ENCODE data around the gene FBXL17. TPM values are rescaled to one million over a fixed set of nuclear protein-coding genes. Genes with fewer than 3 reads are reported as not detected.

FBXL17 gene
- total RNA-seq, 2 experiments from 2014 or later = 9.2 to 10.0 TPM

DNA sequence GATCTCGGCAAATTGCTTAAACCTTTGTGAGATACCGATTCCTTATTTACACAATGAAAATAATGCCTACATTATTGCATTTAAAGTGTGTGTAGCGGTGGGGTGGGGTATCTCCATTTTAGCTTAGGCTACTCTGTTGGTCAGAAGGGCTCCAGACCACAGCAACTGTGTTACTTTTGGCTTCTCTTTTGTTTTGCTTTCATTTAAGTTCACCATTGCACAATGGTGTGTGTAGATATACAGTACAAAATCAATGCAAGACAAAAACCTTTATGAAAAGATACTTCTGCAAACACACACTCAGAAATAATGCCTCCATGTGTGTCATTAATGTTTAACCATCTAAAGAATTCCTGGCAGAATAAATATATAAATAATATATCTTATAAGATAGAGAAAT, 279.4 kb downstream of the FBXL17 start:
- Mint-ChIP-seq H3K27me3 (no peaks in the 10 kb centered on the region), H3K4me3 (no peak overlapping the region), H3K4me1 (no peaks in the 10 kb centered on the region), H3K36me3 (ENCODE audit: low read depth) (no peaks in the 10 kb centered on the region), H3K27ac (no peak overlapping the region), H3K9me3 (no peaks in the 10 kb centered on the region)
- DNase-seq = no peak
- POLR2A ChIA-PET = no interaction called here
- CTCF ChIA-PET = interaction anchor here (1.1 kb wide), 1 partner anchor 9 kb away, joined by 3 read pairs; no protein-coding TSS in a partner anchor

DNA sequence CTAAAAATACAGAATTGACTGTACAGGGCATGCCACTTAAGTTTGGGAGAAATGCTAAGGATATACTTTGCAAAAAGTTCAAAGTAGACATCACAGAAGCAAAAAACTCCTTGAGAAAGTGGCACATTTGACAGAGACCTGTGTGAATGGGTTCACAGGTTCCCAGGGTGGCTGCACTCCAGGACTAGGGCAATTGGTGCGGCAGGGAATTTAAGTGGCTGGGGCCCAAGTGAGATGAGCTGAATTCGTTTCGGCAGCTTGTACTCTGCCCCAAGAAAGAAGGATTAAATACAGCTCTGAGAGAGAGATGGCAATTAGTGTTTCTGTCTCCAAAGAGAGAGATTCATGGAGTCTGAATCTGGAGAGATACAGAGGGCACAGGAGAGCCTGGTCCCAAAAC, 280.1 kb downstream of the FBXL17 start:
- H3K27me3 Mint-ChIP-seq = no peaks in the 10 kb centered on the region
- H3K36me3 Mint-ChIP-seq (ENCODE audit: low read depth) = no peaks in the 10 kb centered on the region
- no peak for DNase-seq
- ChIA-PET POLR2A (no interaction called here), CTCF (interaction anchor here (1.1 kb wide), 1 partner anchor 8 kb away, joined by 3 read pairs; no protein-coding TSS in a partner anchor)
- no peak overlapping the region for H3K27ac Mint-ChIP-seq
- H3K4me3 Mint-ChIP-seq = no peak overlapping the region
- no peaks in the 10 kb centered on the region for H3K4me1 Mint-ChIP-seq
- no peaks in the 10 kb centered on the region for H3K9me3 Mint-ChIP-seq

- no peak for DNase-seq
- Mint-ChIP-seq H3K9me3 (no peaks in the 10 kb centered on the region), H3K4me3 (no peak overlapping the region), H3K4me1 (no peaks in the 10 kb centered on the region), H3K27ac (no peak overlapping the region), H3K27me3 (no peaks in the 10 kb centered on the region), H3K36me3 (ENCODE audit: low read depth) (no peaks in the 10 kb centered on the region)
- ChIA-PET CTCF (no interaction called here), POLR2A (no interaction called here)
Measured at GRCh38 chr5:108101130-108101529, 280.8 kb downstream of the FBXL17 start.

DNA sequence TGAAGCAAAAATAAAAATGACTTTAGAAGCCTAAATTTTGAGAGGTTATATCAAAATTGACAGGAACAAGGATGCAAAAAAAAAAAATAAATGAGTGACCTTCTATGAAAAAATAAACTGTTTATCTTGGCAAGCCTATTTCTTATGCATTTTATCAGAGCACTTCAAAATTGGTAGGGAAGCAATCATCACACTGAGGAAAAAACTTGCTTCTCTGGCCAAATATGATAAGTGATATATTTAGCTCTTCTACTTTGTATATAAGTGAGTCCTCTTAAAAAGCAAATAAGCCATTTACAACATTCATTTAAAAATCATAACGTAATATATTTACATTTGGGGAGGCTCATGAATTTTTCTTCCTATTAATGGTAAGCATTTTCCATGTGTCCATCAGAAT, 287.1 kb downstream of the FBXL17 start:
- Mint-ChIP-seq H3K27me3 (no peaks in the 10 kb centered on the region), H3K4me3 (no peak overlapping the region), H3K9me3 (no peaks in the 10 kb centered on the region), H3K4me1 (no peaks in the 10 kb centered on the region), H3K36me3 (ENCODE audit: low read depth) (no peaks in the 10 kb centered on the region), H3K27ac (no peak overlapping the region)
- CTCF ChIA-PET = no interaction called here
- DNase-seq = no peak
- POLR2A ChIA-PET = no interaction called here

DNA sequence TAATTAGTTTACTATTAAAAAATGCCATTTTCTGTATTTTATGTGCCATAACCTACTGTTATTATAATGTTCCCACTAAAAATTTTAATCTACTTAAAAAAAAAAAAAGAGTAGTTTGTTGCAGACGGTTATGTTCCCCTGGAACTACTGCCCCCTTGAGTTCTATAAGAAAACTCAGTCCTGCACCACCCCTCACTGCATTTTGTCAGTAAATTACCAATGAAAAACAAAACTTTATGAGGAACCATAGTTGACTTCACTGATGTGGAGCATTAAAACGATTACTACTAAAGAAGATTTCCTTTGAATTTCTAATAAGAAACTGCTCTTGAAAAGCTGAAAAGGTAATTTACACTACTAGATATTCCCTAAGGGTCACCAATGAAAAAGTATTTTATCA, 288.7 kb downstream of the FBXL17 start:
- H3K4me1 Mint-ChIP-seq = no peaks in the 10 kb centered on the region
- H3K27ac Mint-ChIP-seq = no peak overlapping the region
- no peaks in the 10 kb centered on the region for H3K27me3 Mint-ChIP-seq
- ChIA-PET POLR2A (no interaction called here), CTCF (interaction anchor here (1.0 kb wide), 1 partner anchor 9 kb away, joined by 3 read pairs; no protein-coding TSS in a partner anchor)
- H3K4me3 Mint-ChIP-seq = no peak overlapping the region
- H3K36me3 Mint-ChIP-seq (ENCODE audit: low read depth) = no peaks in the 10 kb centered on the region
- no peak for DNase-seq
- no peaks in the 10 kb centered on the region for H3K9me3 Mint-ChIP-seq

- Mint-ChIP-seq H3K4me3 (no peak overlapping the region), H3K27ac (no peak overlapping the region), H3K4me1 (no peaks in the 10 kb centered on the region), H3K36me3 (ENCODE audit: low read depth) (no peaks in the 10 kb centered on the region), H3K9me3 (no peaks in the 10 kb centered on the region), H3K27me3 (no peaks in the 10 kb centered on the region)
- POLR2A ChIA-PET = no interaction called here
- no peak for DNase-seq
- CTCF ChIA-PET = no interaction called here
Measured at GRCh38 chr5:108090946-108091345, 291.0 kb downstream of the FBXL17 start.

- H3K27me3 Mint-ChIP-seq = no peaks in the 10 kb centered on the region
Measured at GRCh38 chr5:108084105-108084504, 297.8 kb downstream of the FBXL17 start.

DNA sequence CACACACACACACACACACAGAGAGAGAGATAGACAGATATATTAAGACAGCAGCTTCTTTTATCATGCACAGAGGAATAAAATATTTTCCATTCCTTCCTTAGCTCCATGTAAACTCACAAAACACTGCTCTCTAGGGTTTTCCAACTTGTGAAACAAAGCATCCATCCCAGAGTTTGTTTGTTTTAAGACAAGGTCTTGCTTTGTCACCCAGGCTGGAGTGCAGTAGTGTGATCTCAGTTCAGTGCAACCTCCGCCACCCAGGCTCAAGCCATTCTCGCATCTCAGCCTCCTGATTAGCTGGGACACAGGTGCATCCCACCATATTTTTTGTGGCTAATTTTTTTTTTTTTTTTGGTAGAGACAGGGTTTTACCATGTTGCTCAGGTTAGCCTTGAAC, 298.7 kb downstream of the FBXL17 start:
- Mint-ChIP-seq H3K4me3 (no peak overlapping the region), H3K9me3 (no peaks in the 10 kb centered on the region)

More at GRCh38 chr5:108084105-108084504, 297.8 kb downstream of the FBXL17 start:
- H3K27ac Mint-ChIP-seq = no peak overlapping the region
- ChIA-PET POLR2A (no interaction called here), CTCF (no interaction called here)
- no peak overlapping the region for H3K4me3 Mint-ChIP-seq
- H3K9me3 Mint-ChIP-seq = no peaks in the 10 kb centered on the region
- no peaks in the 10 kb centered on the region for H3K4me1 Mint-ChIP-seq
- H3K36me3 Mint-ChIP-seq (ENCODE audit: low read depth) = no peaks in the 10 kb centered on the region
- DNase-seq = no peak

DNA sequence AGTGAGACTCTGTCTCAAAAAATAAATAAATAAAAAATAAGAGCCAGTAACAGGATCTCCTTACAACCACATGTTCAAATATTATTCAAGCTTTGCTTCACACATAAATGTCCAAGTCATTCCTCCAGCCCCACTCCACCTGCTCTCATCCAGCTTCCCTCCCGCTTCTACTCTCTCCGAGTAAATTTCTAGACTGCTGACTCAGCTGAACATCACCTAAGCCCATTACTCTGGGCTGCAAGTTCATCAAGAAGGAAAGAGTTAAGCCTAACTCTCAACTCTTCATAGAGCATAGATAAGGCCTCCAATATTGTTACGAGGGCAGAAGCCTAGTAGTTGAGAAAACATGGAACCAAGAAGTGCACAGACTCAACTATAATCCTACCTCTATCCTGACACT, 300.2 kb downstream of the FBXL17 start:
- POLR2A ChIA-PET = no interaction called here
- no peaks in the 10 kb centered on the region for H3K27me3 Mint-ChIP-seq
- no peaks in the 10 kb centered on the region for H3K36me3 Mint-ChIP-seq (ENCODE audit: low read depth)
- CTCF ChIA-PET = no interaction called here
- no peaks in the 10 kb centered on the region for H3K4me1 Mint-ChIP-seq
- no peak overlapping the region for H3K27ac Mint-ChIP-seq
- H3K9me3 Mint-ChIP-seq = no peaks in the 10 kb centered on the region
- no peak for DNase-seq
- H3K4me3 Mint-ChIP-seq = no peak overlapping the region

More for the DNA sequence above, 298.7 kb downstream of the FBXL17 start:
- DNase-seq = no peak
- Mint-ChIP-seq H3K4me1 (no peaks in the 10 kb centered on the region), H3K27ac (no peak overlapping the region), H3K27me3 (no peaks in the 10 kb centered on the region), H3K36me3 (ENCODE audit: low read depth) (no peaks in the 10 kb centered on the region)
- POLR2A ChIA-PET = no interaction called here
- CTCF ChIA-PET = interaction anchor here (0.7 kb wide), 1 partner anchor 580 kb away, joined by 3 read pairs; no protein-coding TSS in a partner anchor

DNA sequence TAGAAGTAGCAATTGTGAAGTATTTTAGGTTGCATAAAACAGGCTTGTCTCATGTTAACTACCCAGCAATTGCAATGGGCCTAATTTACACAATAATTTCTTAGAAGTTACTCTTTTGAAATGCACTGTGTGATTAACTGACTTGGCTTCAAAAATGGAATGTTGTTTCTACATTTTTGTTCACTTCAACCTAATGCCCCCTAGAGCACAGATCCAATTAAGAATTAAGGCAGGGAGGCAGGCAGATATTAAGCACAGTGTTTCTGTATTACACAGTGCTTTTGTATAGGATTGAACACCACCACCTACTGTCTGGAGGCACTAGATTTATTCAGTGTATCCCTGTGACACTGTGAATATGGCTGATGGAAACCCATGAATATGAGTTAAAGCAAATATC, 302.1 kb downstream of the FBXL17 start:
- Mint-ChIP-seq H3K4me1 (no peaks in the 10 kb centered on the region), H3K27me3 (no peaks in the 10 kb centered on the region), H3K4me3 (no peak overlapping the region), H3K9me3 (no peaks in the 10 kb centered on the region), H3K27ac (no peak overlapping the region), H3K36me3 (ENCODE audit: low read depth) (no peaks in the 10 kb centered on the region)
- ChIA-PET CTCF (no interaction called here), POLR2A (no interaction called here)
- no peak for DNase-seq

DNA sequence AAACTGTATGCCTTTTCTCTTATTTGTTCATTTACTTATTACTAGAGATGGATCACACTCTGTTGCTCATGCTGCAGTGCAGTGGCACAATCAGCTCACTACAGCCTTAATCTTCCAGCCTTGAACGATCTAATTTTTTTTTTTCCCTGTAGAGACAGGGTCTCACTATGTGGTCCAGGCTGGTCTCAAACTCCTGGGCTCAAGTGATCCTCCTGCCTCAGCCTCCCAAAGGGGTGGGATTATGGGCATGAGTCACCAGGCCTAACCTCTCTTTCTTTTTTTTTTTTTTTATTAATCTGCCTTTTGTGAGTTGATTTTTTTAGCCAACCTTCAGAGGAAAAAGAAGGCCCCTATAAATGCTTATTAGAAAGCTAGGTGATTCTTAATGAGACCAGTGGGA, 303.0 kb downstream of the FBXL17 start:
- POLR2A ChIA-PET = no interaction called here
- Mint-ChIP-seq H3K36me3 (ENCODE audit: low read depth) (no peaks in the 10 kb centered on the region), H3K4me1 (no peaks in the 10 kb centered on the region), H3K4me3 (no peak overlapping the region), H3K27ac (no peak overlapping the region), H3K9me3 (no peaks in the 10 kb centered on the region), H3K27me3 (no peaks in the 10 kb centered on the region)
- DNase-seq = no peak
- CTCF ChIA-PET = no interaction called here

- H3K36me3 Mint-ChIP-seq (ENCODE audit: low read depth) = no peaks in the 10 kb centered on the region
- ChIA-PET POLR2A (no interaction called here), CTCF (no interaction called here)
- DNase-seq = no peak
- H3K4me1 Mint-ChIP-seq = no peaks in the 10 kb centered on the region
- H3K9me3 Mint-ChIP-seq = peaks cover 2% of the 10 kb centered on the region
- no peaks in the 10 kb centered on the region for H3K27me3 Mint-ChIP-seq
- no peak overlapping the region for H3K4me3 Mint-ChIP-seq
- no peak overlapping the region for H3K27ac Mint-ChIP-seq
Measured at GRCh38 chr5:108078345-108078744, 303.6 kb downstream of the FBXL17 start.

DNA sequence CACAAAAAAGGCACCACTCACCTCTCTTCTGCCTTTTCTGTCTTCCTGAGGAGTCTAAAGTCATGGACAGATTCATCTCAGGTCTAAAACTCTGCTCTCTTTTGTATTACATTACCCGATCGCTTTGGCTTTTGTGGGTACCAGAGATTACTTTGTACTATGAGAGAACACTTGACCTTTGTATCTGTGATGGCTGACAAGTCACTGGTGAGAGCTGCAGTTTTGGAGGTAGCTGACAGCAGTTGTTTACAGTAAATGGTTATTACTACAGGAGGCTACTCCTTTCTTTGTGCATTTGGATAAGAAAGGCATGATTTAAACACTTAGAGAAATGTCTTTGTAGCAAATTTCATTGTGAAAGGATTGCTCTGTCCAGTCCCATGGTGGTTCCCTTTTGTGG, 307.3 kb downstream of the FBXL17 start:
- Mint-ChIP-seq H3K27ac (no peak overlapping the region), H3K4me3 (no peak overlapping the region), H3K4me1 (no peaks in the 10 kb centered on the region), H3K9me3 (peaks cover 2% of the 10 kb centered on the region), H3K27me3 (no peaks in the 10 kb centered on the region), H3K36me3 (ENCODE audit: low read depth) (no peaks in the 10 kb centered on the region)
- DNase-seq = no peak
- ChIA-PET CTCF (no interaction called here), POLR2A (no interaction called here)

DNA sequence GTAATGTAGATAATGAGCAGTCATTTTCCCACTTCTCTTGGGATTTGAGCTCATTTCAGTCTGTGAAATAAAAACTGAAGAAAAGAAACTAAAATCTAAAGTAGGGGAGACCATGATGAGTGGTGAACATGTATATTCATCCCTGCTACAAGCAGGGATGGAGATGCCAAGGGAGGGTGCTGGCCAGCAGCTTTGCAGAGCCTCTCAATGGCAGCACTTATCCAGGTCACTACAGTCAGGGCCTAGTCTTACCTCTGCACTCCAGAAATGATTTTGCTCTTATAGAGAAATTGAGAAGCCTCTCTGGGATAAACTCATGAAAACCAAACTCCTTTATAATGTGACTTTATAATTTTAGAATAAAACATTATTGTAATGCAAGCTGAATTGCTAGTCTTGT, 317.6 kb downstream of the FBXL17 start:
- Mint-ChIP-seq H3K27ac (no peak overlapping the region), H3K4me1 (no peaks in the 10 kb centered on the region), H3K9me3 (no peaks in the 10 kb centered on the region), H3K4me3 (no peak overlapping the region), H3K27me3 (no peaks in the 10 kb centered on the region), H3K36me3 (ENCODE audit: low read depth) (no peaks in the 10 kb centered on the region)
- no peak for DNase-seq
- POLR2A ChIA-PET = no interaction called here
- CTCF ChIA-PET = no interaction called here

DNA sequence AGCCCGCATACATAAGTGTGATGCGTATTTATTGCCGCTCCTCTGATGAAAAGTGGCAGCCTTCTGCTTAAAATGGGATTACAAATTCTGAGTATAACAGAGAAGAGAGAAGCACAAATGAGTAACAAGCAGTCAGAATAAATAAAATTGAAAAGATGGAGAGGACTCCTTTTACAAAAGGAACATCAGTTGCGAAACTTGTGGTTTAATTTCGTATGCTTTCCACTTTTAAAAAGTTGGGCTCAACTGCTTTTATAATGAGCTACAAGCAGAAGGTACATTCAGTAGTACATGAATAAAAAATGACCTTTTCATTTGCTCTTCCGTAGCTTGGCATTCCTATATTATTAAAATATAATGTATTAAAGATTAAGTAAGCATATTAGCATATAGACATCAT, 320.0 kb downstream of the FBXL17 start:
- Mint-ChIP-seq H3K4me1 (no peaks in the 10 kb centered on the region), H3K27ac (no peak overlapping the region), H3K4me3 (no peak overlapping the region), H3K27me3 (no peaks in the 10 kb centered on the region), H3K36me3 (ENCODE audit: low read depth) (no peaks in the 10 kb centered on the region), H3K9me3 (no peaks in the 10 kb centered on the region)
- DNase-seq = no peak
- POLR2A ChIA-PET = no interaction called here
- CTCF ChIA-PET = no interaction called here

Data from activated CD4-positive, alpha-beta memory T cell treated with anti-CD3 and anti-CD28 coated beads, Interleukin-2, amount 10 ng/mL, durations not matched to agents 7 days and 5 days (primary cell).